NB4 (cell line): ENCODE measurements around the gene TMCC1.

Experiments used
- DNase-seq: peaks from one replicate; pipeline ENCODE4 v3.0.0; 2010; ENCODE audit warnings: low read depth
- H3K4me3 ChIP-seq: one replicate; pipeline ENCODE4 v1.5.1; 2011; ENCODE audit warnings: mild to moderate bottlenecking, low read depth, low read length, moderate library complexity
- MAX ChIP-seq: IDR thresholded peaks from 2 replicates; pipeline ENCODE4 v1.6.1; 2011; ENCODE audit warnings: low read depth, low read length
- MYC ChIP-seq: IDR thresholded peaks from 2 replicates; pipeline ENCODE4 v1.6.1; 2011; ENCODE audit warnings: low read depth, low read length
- POLR2A ChIP-seq: IDR thresholded peaks from 2 replicates; pipeline ENCODE4 v1.6.1; 2011; ENCODE audit warnings: mild to moderate bottlenecking; ENCODE audit not compliant: insufficient read length; ENCODE audit errors: extremely low read depth
- TF ChIP-seq, protein P1 (sequence below): IDR thresholded peaks from one replicate; pipeline ENCODE4 v1.5.1; 2012; ENCODE audit warnings: low read depth, low read length

Gene TMCC1

DNA sequence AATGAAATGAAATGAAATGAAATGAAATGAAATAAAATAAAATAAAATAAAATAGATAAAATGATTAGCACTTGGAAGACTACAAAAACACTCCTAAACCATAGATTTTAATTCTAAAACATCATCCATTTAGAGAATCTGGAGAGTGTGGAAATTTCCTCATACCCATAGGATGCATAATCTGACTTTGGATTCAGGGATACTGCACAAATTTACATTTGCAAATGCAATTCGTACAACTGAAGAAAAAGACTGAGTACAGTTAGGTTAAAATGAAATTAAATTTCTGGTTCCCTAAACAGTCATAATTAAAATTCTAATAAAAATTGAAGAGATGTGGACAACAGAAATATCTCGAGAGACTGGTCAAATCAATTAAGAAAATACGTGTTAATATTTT is 122.9 kb downstream of the TMCC1 start:
- no peak overlapping the region for H3K4me3 ChIP-seq
- DNase-seq, result no peak
- TF ChIP-seq MYC, result no peak
- no peak for TF ChIP-seq POLR2A
- TF ChIP-seq, protein P1, sequence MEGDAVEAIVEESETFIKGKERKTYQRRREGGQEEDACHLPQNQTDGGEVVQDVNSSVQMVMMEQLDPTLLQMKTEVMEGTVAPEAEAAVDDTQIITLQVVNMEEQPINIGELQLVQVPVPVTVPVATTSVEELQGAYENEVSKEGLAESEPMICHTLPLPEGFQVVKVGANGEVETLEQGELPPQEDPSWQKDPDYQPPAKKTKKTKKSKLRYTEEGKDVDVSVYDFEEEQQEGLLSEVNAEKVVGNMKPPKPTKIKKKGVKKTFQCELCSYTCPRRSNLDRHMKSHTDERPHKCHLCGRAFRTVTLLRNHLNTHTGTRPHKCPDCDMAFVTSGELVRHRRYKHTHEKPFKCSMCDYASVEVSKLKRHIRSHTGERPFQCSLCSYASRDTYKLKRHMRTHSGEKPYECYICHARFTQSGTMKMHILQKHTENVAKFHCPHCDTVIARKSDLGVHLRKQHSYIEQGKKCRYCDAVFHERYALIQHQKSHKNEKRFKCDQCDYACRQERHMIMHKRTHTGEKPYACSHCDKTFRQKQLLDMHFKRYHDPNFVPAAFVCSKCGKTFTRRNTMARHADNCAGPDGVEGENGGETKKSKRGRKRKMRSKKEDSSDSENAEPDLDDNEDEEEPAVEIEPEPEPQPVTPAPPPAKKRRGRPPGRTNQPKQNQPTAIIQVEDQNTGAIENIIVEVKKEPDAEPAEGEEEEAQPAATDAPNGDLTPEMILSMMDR, result no peak
- TF ChIP-seq MAX, result no peak

GRCh38 chr3:129769616-129770015 is 123.9 kb downstream of the TMCC1 start:
- H3K4me3 ChIP-seq, result no peak overlapping the region
- no peak for DNase-seq
- TF ChIP-seq, protein P1, result no peak
- no peak for TF ChIP-seq MAX

DNA sequence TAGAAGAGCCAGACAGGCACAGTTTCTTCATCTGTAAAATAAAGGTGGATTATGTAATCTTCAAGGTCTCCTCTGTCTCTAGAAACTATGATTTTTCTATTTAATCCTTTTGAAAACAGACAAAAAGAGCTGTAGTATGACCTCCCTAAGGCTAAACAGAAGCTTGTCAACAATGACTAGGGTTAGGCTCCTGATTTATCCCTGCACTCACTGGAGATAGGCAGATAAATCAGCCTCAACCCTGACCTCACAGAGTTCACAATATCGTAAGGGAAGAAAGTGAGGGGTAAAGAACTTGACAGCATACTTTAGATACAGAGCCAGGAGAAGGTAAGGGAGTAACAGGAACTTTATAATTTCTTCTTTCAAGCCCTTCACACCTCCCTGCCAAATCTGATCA is 124.8 kb downstream of the TMCC1 start:
- no peak overlapping the region for H3K4me3 ChIP-seq
- TF ChIP-seq POLR2A (no peak), MAX (no peak), MYC (no peak)
- TF ChIP-seq, protein P1, result no peak
- DNase-seq, result no peak

DNA sequence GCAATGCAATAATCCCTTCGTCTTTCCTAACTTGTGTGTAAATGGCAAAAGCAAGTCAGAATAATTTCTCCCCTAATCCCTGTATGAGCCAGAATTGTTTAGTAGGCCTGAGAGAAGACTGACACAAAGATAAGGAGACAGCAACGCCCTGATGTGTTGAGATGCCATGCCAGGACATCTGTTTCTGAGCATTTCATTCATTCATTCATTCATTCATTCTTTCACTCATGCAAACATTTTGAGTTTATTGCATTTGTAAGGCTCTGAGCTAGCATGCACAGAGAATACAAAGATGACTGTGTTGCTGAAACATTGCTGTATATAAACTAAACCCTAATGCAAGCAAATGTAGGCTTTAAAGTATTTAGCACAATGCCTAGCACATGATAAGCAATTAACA is 127.4 kb downstream of the TMCC1 start:
- no peak overlapping the region for H3K4me3 ChIP-seq
- no peak for TF ChIP-seq MYC
- TF ChIP-seq, protein P1, result no peak
- TF ChIP-seq POLR2A, result no peak
- no peak for TF ChIP-seq MAX
- DNase-seq, result no peak

DNA sequence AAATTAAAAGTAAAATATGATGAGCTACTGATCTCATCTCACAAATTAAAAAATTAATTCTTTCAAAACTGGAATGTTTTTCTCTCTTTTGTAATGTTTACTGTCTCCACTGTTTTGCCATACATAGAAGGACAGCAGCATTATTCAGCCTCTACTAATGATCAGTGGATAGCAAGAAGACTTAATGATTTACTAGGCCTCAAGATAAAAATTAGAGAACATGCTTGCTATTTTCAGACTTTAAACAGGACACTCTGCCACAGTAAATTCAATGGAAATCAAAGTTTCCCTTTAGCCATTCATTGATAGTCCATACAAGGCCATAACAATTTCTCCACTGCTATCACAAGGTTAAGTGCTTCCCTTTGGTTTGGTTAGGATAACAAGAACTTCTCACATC is 129.4 kb downstream of the TMCC1 start:
- no peak overlapping the region for H3K4me3 ChIP-seq
- DNase-seq, result no peak
- TF ChIP-seq, protein P1, result no peak
- TF ChIP-seq POLR2A, result no peak

- DNase-seq, result no peak
- TF ChIP-seq MAX, result no peak
- TF ChIP-seq, protein P1, result no peak
- TF ChIP-seq POLR2A, result no peak
- TF ChIP-seq MYC, result no peak
Measured at GRCh38 chr3:129758785-129759320, 134.7 kb downstream of the TMCC1 start.

More at GRCh38 chr3:129758785-129759320, 134.7 kb downstream of the TMCC1 start:
- no peak overlapping the region for H3K4me3 ChIP-seq
